ENCODE measurements around the gene CORO2B. TPM values are rescaled to one million over a fixed set of nuclear protein-coding genes. Genes with fewer than 3 reads are reported as not detected.

CORO2B gene
- total RNA-seq, 3 donors from 2014 or later: 1.3 to 4.7 (median 1.9) TPM

- no peak for ATAC-seq
Measured at GRCh38 chr15:68617777-68618176, 39.0 kb downstream of the CORO2B start.

DNA sequence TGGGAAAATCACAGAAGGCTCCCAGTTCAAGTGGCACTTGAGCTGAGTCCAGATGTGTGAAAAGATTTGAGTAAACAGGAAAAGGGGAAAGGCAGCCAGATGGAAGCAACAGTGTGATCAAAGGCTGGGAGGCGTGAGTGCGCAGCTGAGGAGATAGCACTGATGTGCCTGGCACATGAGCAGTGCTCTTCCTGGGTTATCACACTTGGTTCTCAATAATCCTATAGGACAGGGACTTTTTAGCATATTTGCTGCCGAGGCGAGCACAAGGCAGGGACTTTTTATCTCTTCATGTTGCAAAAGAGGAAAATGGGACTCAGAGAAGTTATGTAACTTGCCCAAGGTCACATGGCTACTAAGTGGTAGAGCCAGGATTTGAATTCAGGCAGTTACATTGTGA, 39.6 kb downstream of the CORO2B start:
- no peaks in the 10 kb centered on the region for H3K36me3 ChIP-seq (ENCODE audit: low read depth)
- DNase-seq (no peak), ATAC-seq (no peak)
- no peak overlapping the region for H3K4me3 ChIP-seq
- intact Hi-C loops (cut with DNase I, micrococcal nuclease): no loop called here
- no peaks in the 10 kb centered on the region for H3K9me3 ChIP-seq
- TF ChIP-seq CTCF (IDR thresholded peaks at IDR 0.05): no peak
- no peaks in the 10 kb centered on the region for H3K4me1 ChIP-seq (ENCODE audit: low read depth)

More at GRCh38 chr15:68617777-68618176, 39.0 kb downstream of the CORO2B start:
- TF ChIP-seq CTCF (IDR thresholded peaks at IDR 0.05): no peak
- Histone ChIP-seq H3K9me3 (no peaks in the 10 kb centered on the region), H3K4me3 (no peak overlapping the region), H3K36me3 (ENCODE audit: low read depth) (no peaks in the 10 kb centered on the region), H3K4me1 (ENCODE audit: low read depth) (no peaks in the 10 kb centered on the region)
- intact Hi-C loops (cut with DNase I, micrococcal nuclease): no loop called here
- DNase-seq: no peak

DNA sequence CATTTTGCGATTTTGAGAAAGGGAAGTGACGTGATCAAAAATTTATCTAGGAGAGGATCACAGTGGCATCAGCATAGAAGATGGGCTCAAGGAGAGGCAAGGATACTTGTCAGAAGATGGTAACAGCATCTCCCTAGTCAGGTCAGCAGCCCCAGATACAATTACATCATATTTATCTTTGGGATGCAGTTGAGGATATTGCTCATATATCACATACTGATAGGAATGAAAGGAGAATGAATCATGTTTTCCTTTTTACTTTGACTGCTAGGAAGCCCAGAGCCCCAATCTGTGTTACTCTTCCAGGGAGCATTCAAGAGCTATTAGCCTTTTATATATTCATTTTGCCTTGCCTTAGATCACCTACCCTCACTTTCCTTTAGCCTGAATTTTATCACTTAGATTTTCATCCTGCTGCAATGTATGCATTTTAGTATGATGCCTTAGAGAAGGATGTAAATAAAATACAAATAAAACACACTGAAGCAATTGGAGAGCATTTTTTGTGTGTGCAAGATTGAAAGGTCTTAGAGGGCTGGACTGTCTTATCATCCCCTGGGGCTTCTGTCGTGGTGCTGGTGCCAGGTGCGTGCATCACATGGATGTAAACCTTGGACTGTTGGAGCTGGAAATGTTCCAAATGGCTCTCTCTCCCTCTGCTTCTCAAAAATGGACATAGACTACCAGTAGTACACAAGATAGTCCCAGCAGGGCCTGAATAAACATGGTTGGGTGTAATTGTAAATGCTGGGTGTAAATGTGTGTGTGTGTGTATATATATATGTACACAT, 40.3 kb downstream of the CORO2B start:
- H3K4me1 ChIP-seq (ENCODE audit: low read depth): no peaks in the 10 kb centered on the region
- ATAC-seq (no peak), DNase-seq (no peak)
- H3K36me3 ChIP-seq (ENCODE audit: low read depth): no peaks in the 10 kb centered on the region
- TF ChIP-seq CTCF (IDR thresholded peaks at IDR 0.05): no peak
- intact Hi-C loops (cut with DNase I, micrococcal nuclease): no loop called here
- no peak overlapping the region for H3K4me3 ChIP-seq
- H3K9me3 ChIP-seq: no peaks in the 10 kb centered on the region

DNA sequence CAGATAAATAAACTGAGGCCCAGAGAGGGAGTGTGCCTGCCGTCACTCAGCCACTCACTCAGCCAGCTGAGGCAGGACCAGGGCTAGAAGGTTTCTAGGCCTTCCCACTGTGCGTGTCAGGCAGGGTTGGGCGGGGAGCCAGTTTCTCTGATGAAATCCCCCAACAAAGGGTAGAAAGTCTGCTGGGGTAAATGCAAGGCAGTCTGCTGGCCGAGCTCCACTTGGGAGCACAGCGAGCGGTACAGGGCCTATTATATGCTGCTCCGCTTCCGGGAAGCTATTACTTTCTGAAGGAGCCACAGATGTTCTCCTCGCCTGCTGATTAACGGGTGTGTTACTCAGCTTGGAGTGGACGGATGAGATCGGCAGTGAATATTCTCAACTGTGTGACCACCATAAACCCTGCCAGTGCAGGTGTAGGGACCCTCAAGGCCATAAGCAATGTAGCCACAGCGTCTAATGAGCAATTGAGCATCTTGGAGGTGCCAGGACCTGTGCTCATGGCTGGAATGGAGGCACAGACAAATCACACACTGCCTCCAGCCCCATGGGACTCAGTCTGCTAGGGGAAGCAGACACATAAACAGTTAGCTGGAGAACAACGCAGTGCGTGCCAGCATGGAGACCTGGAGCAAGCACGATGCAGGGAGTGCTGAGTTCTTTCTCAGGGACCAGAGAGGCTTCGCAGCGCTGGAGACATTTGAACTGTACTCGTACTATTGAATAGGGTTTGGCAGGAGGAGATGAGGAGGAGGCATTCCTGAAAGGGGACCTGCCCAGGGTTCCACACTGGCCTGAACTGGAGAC, 42.1 kb downstream of the CORO2B start:
- peak; percentile 58 to 79 (median 66) for DNase-seq
- H3K36me3 ChIP-seq (ENCODE audit: low read depth): no peaks in the 10 kb centered on the region
- no peak for TF ChIP-seq CTCF (IDR thresholded peaks at IDR 0.05)
- H3K9me3 ChIP-seq: no peaks in the 10 kb centered on the region
- no peak overlapping the region for H3K4me3 ChIP-seq
- peak; percentile 67 for ATAC-seq
- H3K4me1 ChIP-seq (ENCODE audit: low read depth): no peaks in the 10 kb centered on the region
- intact Hi-C loops (cut with DNase I, micrococcal nuclease): no loop called here

GRCh38 chr15:68621535-68621934, 42.7 kb downstream of the CORO2B start:
- H3K9me3 ChIP-seq: no peaks in the 10 kb centered on the region
- intact Hi-C loops (cut with DNase I, micrococcal nuclease): no loop called here
- no peaks in the 10 kb centered on the region for H3K36me3 ChIP-seq (ENCODE audit: low read depth)
- ATAC-seq (no peak), DNase-seq (no peak)
- no peaks in the 10 kb centered on the region for H3K4me1 ChIP-seq (ENCODE audit: low read depth)
- no peak for TF ChIP-seq CTCF (IDR thresholded peaks at IDR 0.05)
- H3K4me3 ChIP-seq: no peak overlapping the region

Data from mucosa of descending colon (tissue), 3 donors.